ENCODE results near the gene PIK3C2G.

- no peak for TF ChIP-seq POLR2A (IDR thresholded peaks at IDR 0.05)
- no peak for TF ChIP-seq EP300 (IDR thresholded peaks at IDR 0.05)
- TF ChIP-seq CTCF (IDR thresholded peaks at IDR 0.05): no peak
- no peak for TF ChIP-seq POLR2AphosphoS5 (IDR thresholded peaks at IDR 0.05)
Measured at GRCh38 chr12:18467620-18468245, 206.4 kb downstream of the PIK3C2G start.
